Retinal pigment epithelial cell (primary cell): ENCODE measurements around the gene PRR33.
A peak's percentile ranks its signal among the peaks of the same experiment; 100 is the strongest.
"Not testable (repeated sequence)": the region's sequence is repeated elsewhere in the genome, so short reads cannot be mapped to it uniquely, and the experiment has no call there.

Experiments used
- DNase-seq: peaks from one replicate; pipeline ENCODE4 v3.0.0-alpha.2; 2010; ENCODE audit warnings: low read depth
- H3K4me3 ChIP-seq: 2 replicates; pipeline ENCODE4 v1.5.1; 2011; ENCODE audit warnings: mild to moderate bottlenecking, low read length, control low read depth, moderate library complexity
- CTCF ChIP-seq: conservative IDR thresholded peaks from 2 replicates; pipeline ENCODE4 v1.5.1; 2011; ENCODE audit warnings: low read depth, low read length, control low read depth, inconsistent platforms

Gene PRR33

GRCh38 chr11:1879342-1879940 lies 12.3 kb downstream of the PRR33 start:
- no peak for TF ChIP-seq CTCF
- H3K4me3 ChIP-seq, result no peak overlapping the region
- DNase-seq, result no peak

- H3K4me3 ChIP-seq, result no peak overlapping the region
- no peak for DNase-seq
- TF ChIP-seq CTCF, result no peak
Observed at GRCh38 chr11:1878137-1879031, 13.3 kb downstream of the PRR33 start.

GRCh38 chr11:1877211-1878136 lies 14.2 kb downstream of the PRR33 start:
- no peak overlapping the region for H3K4me3 ChIP-seq
- no peak for TF ChIP-seq CTCF
- DNase-seq, result no peak

GRCh38 chr11:1876361-1877063 lies 15.2 kb downstream of the PRR33 start:
- TF ChIP-seq CTCF, result peak; percentile 53
- DNase-seq, result no peak
- H3K4me3 ChIP-seq, result no peak overlapping the region

- H3K4me3 ChIP-seq, DNase-seq: not testable (repeated sequence)
Observed at GRCh38 chr11:1875851-1876301, 15.8 kb downstream of the PRR33 start.

GRCh38 chr11:1875093-1875850 lies 16.4 kb downstream of the PRR33 start:
- TF ChIP-seq CTCF, result no peak
- H3K4me3 ChIP-seq, result no peak overlapping the region
- no peak for DNase-seq

GRCh38 chr11:1874441-1875092 lies 17.1 kb downstream of the PRR33 start:
- H3K4me3 ChIP-seq, DNase-seq: not testable (repeated sequence)

GRCh38 chr11:1873813-1874150 lies 17.9 kb downstream of the PRR33 start:
- DNase-seq, H3K4me3 ChIP-seq: not testable (repeated sequence)
